Hepatocyte (in vitro differentiated cells): ENCODE data around the gene ADAMTS13. TPM values are rescaled to one million over a fixed set of nuclear protein-coding genes. Genes with fewer than 3 reads are reported as not detected.

Source experiments
- DNase-seq: peaks from one replicate; pipeline ENCODE4 v3.0.0-alpha.2; 2016; ENCODE audit warnings: low spot score
- H2AFZ ChIP-seq: fragments of 200-600 bp; sonication (generic); 2 replicates; pipeline ENCODE4 v1.6.0; 2016; ENCODE audit warnings: antibody characterized with exemption, mild to moderate bottlenecking
- H3K27ac ChIP-seq: fragments of 200-600 bp; sonication (generic); 2 replicates; pipeline ENCODE4 v1.5.1; 2016; ENCODE audit warnings: mild to moderate bottlenecking
- H3K27me3 ChIP-seq: fragments of 200-600 bp; sonication (generic); 2 replicates; pipeline ENCODE4 v1.6.1; 2016
- H3K36me3 ChIP-seq: fragments of 200-600 bp; sonication (generic); replicated peaks from 2 replicates; pipeline ENCODE4 v1.5.1; 2016; ENCODE audit warnings: low read depth; ENCODE audit not compliant: insufficient read depth
- H3K4me1 ChIP-seq: fragments of 200-600 bp; sonication (generic); 2 replicates; pipeline ENCODE4 v1.5.1; 2016; ENCODE audit warnings: mild to moderate bottlenecking, moderate library complexity; ENCODE audit not compliant: insufficient read depth
- H3K4me2 ChIP-seq: fragments of 200-600 bp; sonication (generic); 2 replicates; pipeline ENCODE4 v1.6.0; 2016
- H3K4me3 ChIP-seq: fragments of 200-600 bp; sonication (generic); 2 replicates; pipeline ENCODE4 v1.5.1; 2016; ENCODE audit warnings: mild to moderate bottlenecking
- H3K79me2 ChIP-seq: fragments of 200-600 bp; sonication (generic); 2 replicates; pipeline ENCODE4 v1.6.0; 2017; ENCODE audit warnings: mild to moderate bottlenecking
- H3K9me2 ChIP-seq: fragments of 200-600 bp; sonication (generic); replicated peaks from 2 replicates; pipeline ENCODE4 v1.6.0; 2017; ENCODE audit warnings: mild to moderate bottlenecking; ENCODE audit not compliant: insufficient read depth
- H3K9me3 ChIP-seq: fragments of 200-600 bp; sonication (generic); 2 replicates; pipeline ENCODE4 v1.5.1; 2016; ENCODE audit warnings: low read depth, mild to moderate bottlenecking
- H4K20me1 ChIP-seq: fragments of 200-600 bp; sonication (generic); 2 replicates; pipeline ENCODE4 v1.6.0; 2016; ENCODE audit warnings: mild to moderate bottlenecking; ENCODE audit not compliant: insufficient read depth, poor library complexity, severe bottlenecking
- EZH2 ChIP-seq: fragments of 200-600 bp; sonication (generic); IDR thresholded peaks from 2 replicates; pipeline ENCODE4 v1.6.1; 2016; ENCODE audit warnings: antibody characterized with exemption, mild to moderate bottlenecking, borderline replicate concordance
- EZH2phosphoT487 ChIP-seq: fragments of 200-600 bp; sonication (generic); IDR thresholded peaks from one replicate; pipeline ENCODE4 v1.6.1; 2018; ENCODE audit warnings: antibody characterized with exemption, mild to moderate bottlenecking, low read depth, moderate library complexity; ENCODE audit not compliant: unreplicated experiment, severe bottlenecking
- WGBS: methylation state at CpG from one replicate; pipeline ENCODE4 v1.1.6; 2016; ENCODE audit warnings: low lambda C conversion rate; ENCODE audit errors: missing lambda C conversion rate; 5-methylcytosine and 5-hydroxymethylcytosine counted together
- polyA plus RNA-seq: library from polyadenylated mRNA; unstranded; fragments of >200 nt; fragmentation: Nextera tagmentation; extraction: Ambion mirVana; gene quantifications from 2 replicates; pipeline ENCODE4 v1.2.1, GENCODE V29; 2016
- total RNA-seq: library from RNA; depleted of rRNA; stranded (reverse); fragments of >200 nt; gene quantifications from 2 replicates; pipeline ENCODE4 v1.2.3, GENCODE V29; 2014
- TF ChIP-seq, protein P1 (sequence below): fragments of 200-600 bp; sonication (generic); IDR thresholded peaks from 2 replicates; pipeline ENCODE4 v1.5.1; 2016; ENCODE audit warnings: antibody characterized with exemption, mild to moderate bottlenecking; ENCODE audit not compliant: poor library complexity

ADAMTS13 gene
- total and polyA plus RNA-seq, 2 experiments from 2014 or later: 6.5 to 6.8 TPM

DNA sequence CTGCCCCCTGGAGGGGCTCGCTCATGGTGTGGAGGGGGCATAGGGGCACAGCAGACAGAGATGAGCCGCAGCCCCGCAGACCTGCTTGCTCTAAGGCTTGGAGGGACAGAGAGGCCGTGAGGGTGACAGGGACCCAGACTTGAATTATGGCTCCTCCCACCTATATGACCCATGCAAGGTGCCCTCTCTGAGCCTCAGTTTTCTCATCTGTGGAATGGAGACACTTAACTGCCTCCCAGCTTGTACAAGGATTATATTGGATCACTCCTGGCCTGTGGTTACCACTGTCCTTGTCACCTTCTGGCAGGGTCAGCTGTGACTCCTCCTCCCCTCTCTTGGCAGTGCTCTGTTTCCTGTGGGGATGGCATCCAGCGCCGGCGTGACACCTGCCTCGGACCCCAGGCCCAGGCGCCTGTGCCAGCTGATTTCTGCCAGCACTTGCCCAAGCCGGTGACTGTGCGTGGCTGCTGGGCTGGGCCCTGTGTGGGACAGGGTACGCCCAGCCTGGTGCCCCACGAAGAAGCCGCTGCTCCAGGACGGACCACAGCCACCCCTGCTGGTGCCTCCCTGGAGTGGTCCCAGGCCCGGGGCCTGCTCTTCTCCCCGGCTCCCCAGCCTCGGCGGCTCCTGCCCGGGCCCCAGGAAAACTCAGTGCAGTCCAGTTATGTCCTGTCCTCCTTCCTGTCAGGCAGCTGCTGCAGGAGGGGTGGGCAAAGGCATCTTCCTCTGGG is 32.9 kb downstream of the ADAMTS13 start:
- TF ChIP-seq EZH2 (no peak), EZH2phosphoT487 (no peak)
- TF ChIP-seq, protein P1, sequence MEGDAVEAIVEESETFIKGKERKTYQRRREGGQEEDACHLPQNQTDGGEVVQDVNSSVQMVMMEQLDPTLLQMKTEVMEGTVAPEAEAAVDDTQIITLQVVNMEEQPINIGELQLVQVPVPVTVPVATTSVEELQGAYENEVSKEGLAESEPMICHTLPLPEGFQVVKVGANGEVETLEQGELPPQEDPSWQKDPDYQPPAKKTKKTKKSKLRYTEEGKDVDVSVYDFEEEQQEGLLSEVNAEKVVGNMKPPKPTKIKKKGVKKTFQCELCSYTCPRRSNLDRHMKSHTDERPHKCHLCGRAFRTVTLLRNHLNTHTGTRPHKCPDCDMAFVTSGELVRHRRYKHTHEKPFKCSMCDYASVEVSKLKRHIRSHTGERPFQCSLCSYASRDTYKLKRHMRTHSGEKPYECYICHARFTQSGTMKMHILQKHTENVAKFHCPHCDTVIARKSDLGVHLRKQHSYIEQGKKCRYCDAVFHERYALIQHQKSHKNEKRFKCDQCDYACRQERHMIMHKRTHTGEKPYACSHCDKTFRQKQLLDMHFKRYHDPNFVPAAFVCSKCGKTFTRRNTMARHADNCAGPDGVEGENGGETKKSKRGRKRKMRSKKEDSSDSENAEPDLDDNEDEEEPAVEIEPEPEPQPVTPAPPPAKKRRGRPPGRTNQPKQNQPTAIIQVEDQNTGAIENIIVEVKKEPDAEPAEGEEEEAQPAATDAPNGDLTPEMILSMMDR: no peak
- Histone ChIP-seq H3K4me2 (no peak overlapping the region), H3K9me3 (no peaks in the 10 kb centered on the region), H3K36me3 (no peaks in the 10 kb centered on the region), H3K27me3 (no peaks in the 10 kb centered on the region), H3K9me2 (no peaks in the 10 kb centered on the region), H3K27ac (no peak overlapping the region), H3K4me3 (no peak overlapping the region), H3K4me1 (no peaks in the 10 kb centered on the region), H3K79me2 (no peaks in the 10 kb centered on the region), H4K20me1 (no peaks in the 10 kb centered on the region), H2AFZ (no peak overlapping the region)
- DNase-seq: no peak
- 97% methylated on average over 20 of the region's 20 CpGs for WGBS

DNA sequence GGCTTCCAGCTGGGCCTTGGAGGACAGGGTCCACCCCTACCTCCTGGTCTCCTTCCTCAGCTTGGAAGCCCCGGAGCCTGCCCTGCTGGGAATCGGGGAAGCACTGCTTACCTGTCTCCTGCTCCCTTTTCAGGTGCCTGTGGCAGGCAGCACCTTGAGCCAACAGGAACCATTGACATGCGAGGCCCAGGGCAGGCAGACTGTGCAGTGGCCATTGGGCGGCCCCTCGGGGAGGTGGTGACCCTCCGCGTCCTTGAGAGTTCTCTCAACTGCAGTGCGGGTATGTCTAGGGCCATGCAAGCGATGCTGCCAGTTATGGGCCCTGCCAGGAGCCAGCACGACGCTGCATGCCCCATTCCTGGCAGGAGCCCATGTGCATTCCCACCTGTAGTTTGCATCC is 33.8 kb downstream of the ADAMTS13 start:
- Histone ChIP-seq H2AFZ (no peak overlapping the region), H3K79me2 (peaks cover under 1% of the 10 kb centered on the region), H3K4me2 (no peak overlapping the region), H3K9me3 (no peaks in the 10 kb centered on the region), H4K20me1 (no peaks in the 10 kb centered on the region), H3K27ac (no peak overlapping the region), H3K36me3 (no peaks in the 10 kb centered on the region), H3K27me3 (no peaks in the 10 kb centered on the region), H3K4me1 (peaks cover under 1% of the 10 kb centered on the region), H3K9me2 (no peaks in the 10 kb centered on the region), H3K4me3 (no peak overlapping the region)
- DNase-seq: no peak
- WGBS: 96% methylated on average over 11 of the region's 11 CpGs
- TF ChIP-seq EZH2 (no peak), EZH2phosphoT487 (no peak)
- TF ChIP-seq, protein P1: no peak

DNA sequence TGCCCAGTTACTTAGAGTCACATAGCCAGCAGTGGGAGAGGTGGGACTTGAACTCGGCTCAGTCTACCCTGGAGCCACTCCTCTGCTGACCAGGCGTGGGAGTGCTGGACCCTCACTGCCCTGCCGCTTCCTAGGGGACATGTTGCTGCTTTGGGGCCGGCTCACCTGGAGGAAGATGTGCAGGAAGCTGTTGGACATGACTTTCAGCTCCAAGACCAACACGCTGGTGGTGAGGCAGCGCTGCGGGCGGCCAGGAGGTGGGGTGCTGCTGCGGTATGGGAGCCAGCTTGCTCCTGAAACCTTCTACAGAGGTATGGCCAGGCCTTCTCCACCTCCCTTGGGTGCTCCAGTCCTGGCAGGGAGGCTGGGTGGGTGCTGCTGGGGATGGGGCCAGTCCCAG is 34.2 kb downstream of the ADAMTS13 start:
- Histone ChIP-seq H3K9me2 (no peaks in the 10 kb centered on the region), H3K4me3 (no peak overlapping the region), H3K27me3 (no peaks in the 10 kb centered on the region), H3K27ac (no peak overlapping the region), H3K4me2 (no peak overlapping the region), H3K4me1 (peaks cover 5% of the 10 kb centered on the region), H3K9me3 (no peaks in the 10 kb centered on the region), H3K36me3 (no peaks in the 10 kb centered on the region), H3K79me2 (peaks cover 5% of the 10 kb centered on the region), H4K20me1 (no peaks in the 10 kb centered on the region), H2AFZ (no peak overlapping the region)
- no peak for DNase-seq
- WGBS: 94% methylated on average over 9 of the region's 9 CpGs
- TF ChIP-seq EZH2 (no peak), EZH2phosphoT487 (no peak)
- TF ChIP-seq, protein P1: no peak
